Sigmoid colon (tissue), 4 donors: Measurements from ENCODE around the gene CRACR2B.

Experiments used
- POLR2A ChIP-seq, 2 donors: fragments of 450-650 bp; IDR thresholded peaks; one replicate each; pipeline ENCODE4 v1.6.1; 2016; ENCODE audit warnings: antibody characterized with exemption in 2 of 2, mild to moderate bottlenecking in 2 of 2, moderate library complexity in 2 of 2
- POLR2AphosphoS5 ChIP-seq, 4 donors: sonication (generic); formaldehyde crosslinking; IDR thresholded peaks; one replicate each; pipeline ENCODE4 v1.6.1; 2017; ENCODE audit warnings: antibody characterized with exemption in 4 of 4
- TF ChIP-seq, protein P1 (sequence below), 4 experiments: fragments of 450-650 bp in 3 of 4; fragments of 200-600 bp in 1 of 4; IDR thresholded peaks; one replicate each; pipeline ENCODE4 v1.5.1; 2016 to 2019; ENCODE audit warnings: antibody characterized with exemption in 4 of 4, mild to moderate bottlenecking in 3 of 4, moderate library complexity in 2 of 4

DNA sequence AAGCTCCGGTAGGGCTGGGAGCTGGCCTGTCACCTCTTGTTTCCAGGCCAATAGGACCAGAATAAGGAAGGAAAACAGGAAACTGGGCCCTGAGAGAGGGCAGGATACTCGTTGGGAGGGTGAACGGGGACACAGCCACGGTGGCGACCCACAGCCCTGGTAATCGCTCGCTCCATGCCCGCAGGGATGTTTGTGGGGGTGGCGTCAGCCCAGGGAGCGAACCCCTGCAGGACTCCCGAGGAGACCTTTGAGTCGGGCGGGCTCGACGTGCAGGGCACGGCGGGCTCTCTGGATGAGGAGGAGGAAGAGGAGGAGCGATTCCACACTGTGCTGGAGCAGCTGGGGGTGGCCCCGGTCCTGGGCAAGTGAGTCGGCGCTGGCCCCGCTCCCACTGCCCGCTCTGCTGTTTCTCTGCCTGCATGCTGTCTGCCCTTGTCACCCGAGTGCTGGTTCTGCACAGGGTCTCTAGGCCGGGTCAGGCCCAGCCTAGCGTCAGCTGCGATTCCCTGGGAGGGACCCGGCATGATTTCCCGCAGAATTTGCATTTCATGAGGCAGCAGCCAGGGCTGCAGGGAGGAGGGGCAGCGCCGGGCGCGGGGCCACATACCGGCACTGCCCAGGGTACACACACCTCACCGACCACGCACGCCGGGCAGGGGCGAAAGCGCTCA, 1.6 kb downstream of the CRACR2B start:
- TF ChIP-seq, protein P1, sequence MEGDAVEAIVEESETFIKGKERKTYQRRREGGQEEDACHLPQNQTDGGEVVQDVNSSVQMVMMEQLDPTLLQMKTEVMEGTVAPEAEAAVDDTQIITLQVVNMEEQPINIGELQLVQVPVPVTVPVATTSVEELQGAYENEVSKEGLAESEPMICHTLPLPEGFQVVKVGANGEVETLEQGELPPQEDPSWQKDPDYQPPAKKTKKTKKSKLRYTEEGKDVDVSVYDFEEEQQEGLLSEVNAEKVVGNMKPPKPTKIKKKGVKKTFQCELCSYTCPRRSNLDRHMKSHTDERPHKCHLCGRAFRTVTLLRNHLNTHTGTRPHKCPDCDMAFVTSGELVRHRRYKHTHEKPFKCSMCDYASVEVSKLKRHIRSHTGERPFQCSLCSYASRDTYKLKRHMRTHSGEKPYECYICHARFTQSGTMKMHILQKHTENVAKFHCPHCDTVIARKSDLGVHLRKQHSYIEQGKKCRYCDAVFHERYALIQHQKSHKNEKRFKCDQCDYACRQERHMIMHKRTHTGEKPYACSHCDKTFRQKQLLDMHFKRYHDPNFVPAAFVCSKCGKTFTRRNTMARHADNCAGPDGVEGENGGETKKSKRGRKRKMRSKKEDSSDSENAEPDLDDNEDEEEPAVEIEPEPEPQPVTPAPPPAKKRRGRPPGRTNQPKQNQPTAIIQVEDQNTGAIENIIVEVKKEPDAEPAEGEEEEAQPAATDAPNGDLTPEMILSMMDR (IDR thresholded peaks at IDR 0.05), result no peak
- TF ChIP-seq POLR2AphosphoS5 (IDR thresholded peaks at IDR 0.05), result peak in 2 of 4 donors; percentile 11 to 16
- TF ChIP-seq POLR2A (IDR thresholded peaks at IDR 0.05), result no peak
